Left renal pelvis (tissue), 4 donors: ENCODE results near the gene IL18. TPM values are rescaled to one million over a fixed set of nuclear protein-coding genes. Genes with fewer than 3 reads are reported as not detected.
"Not testable (repeated sequence)": the region's sequence is repeated elsewhere in the genome, so short reads cannot be mapped to it uniquely, and the experiment has no call there.

Experiments used
- DNase-seq, 4 donors: peaks; one replicate each; pipeline ENCODE4 v3.0.0-alpha.2; 2013; ENCODE audit warnings: low read depth in 4 of 4, low spot score in 3 of 4
- polyA plus RNA-seq, 4 donors: library from polyadenylated mRNA; unstranded; fragments of 120-200 nt; gene quantifications; one replicate each; pipeline ENCODE4 v1.2.1, GENCODE V29; 2013; ENCODE audit not compliant: insufficient read length in 4 of 4

IL18 gene
- polyA plus RNA-seq, 4 donors = 1.6 to 14.3 (median 8.0) TPM

- DNase-seq = no peak
Measured at GRCh38 chr11:112127056-112127455, 36.8 kb downstream of the IL18 start.

DNA sequence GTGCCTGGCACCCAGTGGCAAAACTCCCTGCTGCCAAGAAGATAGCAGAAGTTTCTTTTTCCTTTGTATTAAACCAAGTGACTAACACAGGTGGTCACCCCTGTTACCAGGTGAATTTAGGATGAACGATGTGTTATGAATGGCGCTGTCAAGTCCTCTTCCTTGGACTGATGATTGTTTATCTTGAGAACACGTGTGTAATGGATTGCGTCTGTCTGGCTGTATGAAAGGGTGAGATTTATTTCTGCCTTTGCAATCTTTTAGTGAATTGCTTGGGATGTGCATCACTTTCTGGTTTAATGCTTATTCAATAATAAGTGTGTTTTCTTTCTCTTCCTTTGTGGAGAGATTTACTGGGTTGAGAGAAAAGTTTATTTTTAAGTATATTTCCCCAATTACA lies 40.8 kb downstream of the IL18 start:
- no peak for DNase-seq

GRCh38 chr11:112121981-112122615 lies 41.8 kb downstream of the IL18 start:
- no peak for DNase-seq

DNA sequence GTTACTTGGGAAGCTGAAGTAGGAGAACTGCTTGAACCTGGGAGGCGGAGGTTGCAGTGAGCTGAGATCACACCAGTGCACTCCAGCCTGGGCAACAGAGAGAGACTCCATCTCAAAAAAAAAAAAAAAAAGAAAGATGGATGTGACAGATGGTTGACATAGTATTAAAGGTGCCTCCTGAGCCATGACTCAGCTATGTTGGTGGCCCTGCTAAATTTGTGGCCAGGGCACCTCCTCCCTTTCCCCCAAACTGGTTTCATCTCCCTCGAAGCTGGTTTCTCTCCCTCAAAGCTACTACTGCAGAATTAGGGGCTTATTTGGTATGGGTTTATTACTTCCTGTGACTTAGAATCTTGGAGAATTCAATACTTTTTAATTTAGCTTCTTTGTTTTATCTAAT lies 45.7 kb downstream of the IL18 start:
- DNase-seq = no peak

- no peak for DNase-seq
Measured at GRCh38 chr11:112115386-112115785, 48.5 kb downstream of the IL18 start.

DNA sequence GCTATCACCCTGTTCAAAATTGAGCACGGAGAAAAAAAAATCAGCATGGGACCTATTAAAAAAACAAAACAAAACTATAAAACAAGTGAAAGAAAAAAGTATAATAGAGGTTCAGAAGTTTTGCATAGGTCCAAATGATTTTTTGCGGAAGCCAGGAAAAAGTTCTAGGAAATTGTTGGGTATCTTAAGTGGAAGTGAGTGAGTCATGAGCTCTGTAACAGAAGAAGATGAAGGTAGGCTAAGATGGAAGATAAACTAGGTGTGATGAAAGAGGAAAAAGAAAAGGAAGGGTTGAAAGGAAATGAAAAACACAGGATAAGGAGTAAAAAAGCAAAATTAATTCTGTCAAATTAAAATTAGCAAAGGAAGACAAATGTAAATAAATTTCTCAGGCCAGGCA lies 49.4 kb downstream of the IL18 start:
- no peak for DNase-seq

DNA sequence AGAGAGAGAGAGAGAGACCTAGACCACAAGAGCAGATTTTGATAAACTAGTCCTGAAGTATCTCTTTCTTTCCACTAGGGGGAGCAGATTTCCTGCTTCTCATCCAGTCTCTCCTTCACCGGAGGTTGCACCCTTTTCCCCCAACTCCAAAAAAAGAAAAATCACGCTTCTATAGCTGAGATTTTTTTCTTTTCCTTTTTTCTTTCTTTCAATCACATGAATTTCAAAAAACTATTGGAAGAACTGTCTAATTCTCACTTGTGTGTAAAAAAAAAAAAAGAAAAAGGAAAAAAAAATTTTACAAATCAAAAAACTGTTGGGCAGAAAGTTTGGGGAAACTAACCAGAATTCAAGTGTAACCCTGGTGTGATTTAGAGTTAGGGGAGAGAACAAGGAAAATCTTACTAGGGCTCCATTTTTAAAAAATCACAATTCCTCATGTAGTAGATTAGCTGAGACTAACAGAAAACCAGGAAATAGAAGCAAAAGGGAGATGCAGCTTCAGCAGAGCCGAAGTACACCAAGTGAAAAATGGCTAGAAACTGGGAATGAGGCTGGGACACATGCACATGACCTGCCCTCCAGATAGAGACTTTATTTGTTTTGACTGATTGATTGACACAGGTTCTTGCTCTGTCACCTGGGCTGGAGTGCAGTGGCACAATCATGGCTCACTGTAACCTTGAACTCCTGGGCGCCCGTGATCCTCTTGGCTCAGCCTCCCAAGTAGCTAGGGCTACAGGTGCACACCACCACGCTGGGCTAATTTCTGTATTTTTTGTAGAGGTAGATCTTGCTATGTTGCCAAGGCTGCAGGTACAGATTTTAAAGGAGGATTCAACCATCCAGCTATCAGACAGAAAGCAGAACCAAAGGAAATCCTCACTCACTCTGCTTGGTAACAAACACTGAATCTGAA lies 50.1 kb downstream of the IL18 start:
- peak in 2 of 4 donors; percentile 12 to 27 for DNase-seq

DNA sequence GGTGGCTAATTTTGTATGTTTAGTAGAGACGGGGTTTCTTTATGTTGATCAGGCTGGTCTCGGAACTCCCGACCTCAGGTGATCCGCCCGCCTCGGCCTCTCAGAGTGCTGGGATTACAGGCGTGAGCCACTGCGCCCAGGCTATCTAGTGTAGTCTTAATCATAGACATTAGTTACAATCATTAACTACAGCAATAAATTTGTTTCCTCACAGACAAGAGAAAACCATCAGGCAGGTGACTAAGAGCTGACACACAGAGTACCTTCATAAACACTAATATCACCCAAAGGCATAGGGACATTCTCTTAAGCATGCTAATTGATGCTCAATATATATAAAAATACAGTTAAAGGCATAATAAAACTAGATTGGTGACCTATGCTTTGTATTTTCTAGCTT lies 57.8 kb downstream of the IL18 start:
- no peak for DNase-seq

DNA sequence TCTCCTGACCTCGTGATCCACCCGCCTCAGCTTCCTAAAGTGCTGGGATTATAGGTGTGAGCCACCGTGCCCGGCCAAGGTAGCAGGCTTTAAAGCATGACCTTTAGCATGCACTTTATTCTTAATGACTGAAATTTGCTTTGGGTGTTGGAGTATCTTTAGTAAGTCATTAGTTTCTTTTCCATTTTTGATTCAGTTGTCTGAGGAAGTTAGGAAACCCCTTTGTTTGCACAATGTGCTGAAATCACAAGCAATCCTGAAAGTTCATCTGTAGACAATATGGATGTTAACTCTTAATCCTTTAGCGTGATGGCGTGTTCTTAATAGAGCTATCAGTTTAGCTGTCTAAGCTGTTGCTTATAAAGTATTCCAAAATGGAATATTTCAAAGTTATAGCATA lies 60.4 kb downstream of the IL18 start:
- no peak for DNase-seq

GRCh38 chr11:112100462-112100861 lies 63.4 kb downstream of the IL18 start:
- no peak for DNase-seq

DNA sequence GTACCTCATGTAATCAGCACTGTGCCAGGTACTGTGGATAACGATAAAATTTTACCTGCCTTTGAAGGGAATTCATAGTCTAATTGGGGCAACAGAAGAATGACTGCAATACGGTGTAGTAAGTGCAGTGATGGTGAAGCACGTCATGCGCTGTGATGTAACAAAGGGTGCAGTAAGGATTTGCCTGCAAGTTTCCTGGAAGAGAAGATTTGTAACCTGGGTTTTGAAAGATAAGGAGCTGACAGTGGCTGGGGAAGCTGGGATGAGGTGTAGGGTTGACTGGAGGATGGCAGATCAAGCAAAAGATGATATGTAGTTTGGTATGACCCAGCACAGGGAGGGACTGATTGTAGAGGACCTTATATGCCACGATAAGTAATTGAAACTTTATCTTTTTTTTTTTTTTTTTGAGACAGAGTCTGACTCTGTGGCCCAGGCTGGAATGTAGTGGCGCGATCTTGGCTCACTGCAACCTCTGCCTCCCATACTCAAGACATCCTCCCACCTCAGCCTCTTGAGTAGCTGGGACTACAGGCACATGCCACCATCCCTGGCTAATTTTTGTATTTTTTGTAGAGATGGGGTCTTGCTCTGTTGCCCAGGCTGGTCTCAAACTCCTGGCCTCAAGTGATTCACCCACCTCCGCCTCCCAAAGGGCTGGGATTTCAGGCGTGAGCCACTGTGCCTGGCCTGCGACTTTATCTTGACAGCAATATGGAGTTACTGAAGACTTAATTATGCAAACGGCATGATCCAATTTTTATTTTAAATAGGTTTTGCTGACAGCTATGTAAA lies 66.0 kb downstream of the IL18 start:
- DNase-seq = no peak

GRCh38 chr11:112096194-112096593 lies 67.7 kb downstream of the IL18 start:
- DNase-seq = no peak

DNA sequence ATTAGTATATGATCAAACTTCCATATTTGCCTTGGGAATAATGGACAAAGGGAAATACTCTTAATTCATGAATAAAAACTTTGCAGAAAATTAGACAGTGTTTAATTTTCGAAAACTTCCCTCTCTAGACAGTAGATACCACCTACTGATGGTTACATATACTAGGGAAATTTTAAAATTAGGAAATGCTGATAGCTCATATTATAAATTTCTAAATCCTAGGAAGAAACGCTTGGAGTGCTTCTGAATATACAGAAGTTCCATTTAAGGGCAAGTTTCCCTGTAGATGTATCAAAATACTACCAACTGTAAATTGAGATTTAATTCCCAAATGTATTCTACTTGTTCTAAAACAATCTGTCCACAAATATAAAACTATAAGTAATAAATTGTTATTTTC lies 68.6 kb downstream of the IL18 start:
- not testable (repeated sequence) for DNase-seq

Other genes starting within 250 kb of the IL18 start
- 10 to 100 TPM in 2 of 4 donors, 1 to 10 TPM in 1, under 1 TPM in 1; 0.85 to 12.1 (median 9.7) TPM for gene C11orf52, start 245.2 kb downstream of the IL18 start, polyA plus RNA-seq
- 10 to 100 TPM; 16.0 to 19.7 (median 19.0) TPM for gene DIXDC1, start 226.8 kb downstream of the IL18 start, polyA plus RNA-seq
- gene DLAT, start 138.7 kb downstream of the IL18 start, polyA plus RNA-seq = 10 to 100 TPM; 31.3 to 57.1 (median 49.1) TPM
- gene PIH1D2, start 90.1 kb downstream of the IL18 start, polyA plus RNA-seq = 10 to 100 TPM in 3 of 4 donors, 1 to 10 TPM in 1; 1.9 to 11.6 (median 10.4) TPM
- gene NKAPD1, start 89.8 kb downstream of the IL18 start, polyA plus RNA-seq = 10 to 100 TPM; 33.0 to 59.7 (median 50.3) TPM
- 10 to 100 TPM; 45.7 to 79.0 (median 72.2) TPM for gene TIMM8B, start 77.3 kb downstream of the IL18 start, polyA plus RNA-seq
- gene SDHD, start 77.2 kb downstream of the IL18 start, polyA plus RNA-seq = 100 to 1,000 TPM; 136 to 206 (median 186) TPM
- gene TEX12, start 3.3 kb upstream of the IL18 start, polyA plus RNA-seq = under 1 TPM in 1 of 4 donors, not detected in 3; 0.37 TPM
- gene BCO2, start 11.4 kb upstream of the IL18 start, polyA plus RNA-seq = 1 to 10 TPM; 2.9 to 7.6 (median 4.8) TPM
- 10 to 100 TPM; 35.0 to 59.4 (median 57.1) TPM for gene PTS, start 62.3 kb upstream of the IL18 start, polyA plus RNA-seq
- gene PLET1, start 96.8 kb upstream of the IL18 start, polyA plus RNA-seq = not detected